GM12865 (cell line): ENCODE measurements around the gene KRT6B.

Source experiments
- DNase-seq: peaks from one replicate; pipeline ENCODE4 v3.0.0; 2010; ENCODE audit warnings: low read depth
- H3K4me3 ChIP-seq: 2 replicates; pipeline ENCODE4 v1.5.1; 2011; ENCODE audit warnings: mild to moderate bottlenecking, low read depth, low read length, control low read depth
- TF ChIP-seq, protein P1 (sequence below): IDR thresholded peaks from 2 replicates; pipeline ENCODE4 v1.5.1; 2011; ENCODE audit warnings: low read length, control low read depth, low read depth, inconsistent platforms; ENCODE audit not compliant: insufficient read depth; ENCODE audit errors: missing control alignments

Gene KRT6B

DNA sequence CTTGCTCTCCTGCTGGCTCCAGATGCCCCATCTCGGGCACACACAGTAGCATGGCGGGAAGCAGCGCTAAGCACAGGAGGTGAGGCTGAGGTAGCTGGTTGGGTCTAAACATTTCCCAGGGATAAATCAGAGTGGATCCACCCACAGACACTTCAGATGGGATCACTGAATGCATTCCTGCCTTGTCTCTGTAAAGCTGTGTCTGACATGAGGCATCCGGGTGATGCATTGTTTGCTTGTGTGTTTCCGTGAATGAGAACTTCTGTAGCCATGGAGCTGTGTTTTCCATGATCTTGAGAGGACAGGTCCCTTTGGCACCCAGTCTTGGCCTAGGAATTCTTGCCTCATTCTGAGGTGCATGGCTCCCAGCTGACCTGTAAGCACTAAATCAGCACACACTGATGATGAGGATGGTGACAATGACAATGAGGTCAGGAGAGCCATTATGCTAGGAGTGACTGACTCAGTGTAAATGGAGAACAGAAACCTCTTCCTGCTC lies 11.1 kb downstream of the KRT6B start:
- TF ChIP-seq, protein P1, sequence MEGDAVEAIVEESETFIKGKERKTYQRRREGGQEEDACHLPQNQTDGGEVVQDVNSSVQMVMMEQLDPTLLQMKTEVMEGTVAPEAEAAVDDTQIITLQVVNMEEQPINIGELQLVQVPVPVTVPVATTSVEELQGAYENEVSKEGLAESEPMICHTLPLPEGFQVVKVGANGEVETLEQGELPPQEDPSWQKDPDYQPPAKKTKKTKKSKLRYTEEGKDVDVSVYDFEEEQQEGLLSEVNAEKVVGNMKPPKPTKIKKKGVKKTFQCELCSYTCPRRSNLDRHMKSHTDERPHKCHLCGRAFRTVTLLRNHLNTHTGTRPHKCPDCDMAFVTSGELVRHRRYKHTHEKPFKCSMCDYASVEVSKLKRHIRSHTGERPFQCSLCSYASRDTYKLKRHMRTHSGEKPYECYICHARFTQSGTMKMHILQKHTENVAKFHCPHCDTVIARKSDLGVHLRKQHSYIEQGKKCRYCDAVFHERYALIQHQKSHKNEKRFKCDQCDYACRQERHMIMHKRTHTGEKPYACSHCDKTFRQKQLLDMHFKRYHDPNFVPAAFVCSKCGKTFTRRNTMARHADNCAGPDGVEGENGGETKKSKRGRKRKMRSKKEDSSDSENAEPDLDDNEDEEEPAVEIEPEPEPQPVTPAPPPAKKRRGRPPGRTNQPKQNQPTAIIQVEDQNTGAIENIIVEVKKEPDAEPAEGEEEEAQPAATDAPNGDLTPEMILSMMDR = no peak
- no peak overlapping the region for H3K4me3 ChIP-seq
- no peak for DNase-seq

DNA sequence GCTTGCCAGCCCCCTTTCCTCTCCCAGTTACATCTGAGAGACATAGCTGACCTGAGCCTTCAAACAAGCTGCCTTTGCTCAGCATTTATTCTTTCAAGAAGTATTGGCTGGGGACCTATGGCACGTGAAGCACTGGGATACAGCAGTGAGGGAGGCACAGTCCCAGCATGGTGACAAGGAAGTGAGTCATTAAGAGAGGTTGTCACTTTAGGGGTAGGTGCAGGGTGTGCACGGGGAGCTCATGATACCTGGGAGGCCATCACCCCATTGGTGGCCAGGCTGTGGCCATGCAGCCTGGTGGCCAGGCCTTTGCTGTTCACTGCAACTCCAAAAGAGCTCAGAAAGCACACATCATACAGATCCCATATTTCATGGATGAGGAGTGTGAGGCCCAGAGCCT lies 12.1 kb downstream of the KRT6B start:
- TF ChIP-seq, protein P1 = no peak
- no peak for DNase-seq
- H3K4me3 ChIP-seq = no peak overlapping the region

DNA sequence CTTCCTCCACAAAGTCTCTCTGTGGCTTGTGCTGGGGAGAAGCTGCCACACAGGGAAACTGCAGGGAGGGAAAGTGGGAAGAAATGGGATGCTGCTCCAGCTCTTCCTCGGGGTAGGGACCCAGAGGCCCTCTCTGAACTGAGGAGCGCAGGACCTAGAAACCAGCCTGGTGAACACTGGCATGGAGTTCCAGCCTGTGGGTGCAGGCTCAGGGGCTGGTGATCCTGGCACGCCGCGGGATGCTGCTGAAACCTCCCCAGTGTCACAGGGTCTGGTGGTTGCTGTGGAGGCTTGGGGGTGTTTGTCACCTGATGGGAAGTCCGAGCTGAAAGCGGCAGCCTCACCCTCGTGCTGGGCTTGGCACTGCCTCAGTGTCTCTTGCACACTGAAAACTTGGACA lies 12.5 kb downstream of the KRT6B start:
- no peak overlapping the region for H3K4me3 ChIP-seq
- DNase-seq = no peak
- TF ChIP-seq, protein P1 = no peak

DNA sequence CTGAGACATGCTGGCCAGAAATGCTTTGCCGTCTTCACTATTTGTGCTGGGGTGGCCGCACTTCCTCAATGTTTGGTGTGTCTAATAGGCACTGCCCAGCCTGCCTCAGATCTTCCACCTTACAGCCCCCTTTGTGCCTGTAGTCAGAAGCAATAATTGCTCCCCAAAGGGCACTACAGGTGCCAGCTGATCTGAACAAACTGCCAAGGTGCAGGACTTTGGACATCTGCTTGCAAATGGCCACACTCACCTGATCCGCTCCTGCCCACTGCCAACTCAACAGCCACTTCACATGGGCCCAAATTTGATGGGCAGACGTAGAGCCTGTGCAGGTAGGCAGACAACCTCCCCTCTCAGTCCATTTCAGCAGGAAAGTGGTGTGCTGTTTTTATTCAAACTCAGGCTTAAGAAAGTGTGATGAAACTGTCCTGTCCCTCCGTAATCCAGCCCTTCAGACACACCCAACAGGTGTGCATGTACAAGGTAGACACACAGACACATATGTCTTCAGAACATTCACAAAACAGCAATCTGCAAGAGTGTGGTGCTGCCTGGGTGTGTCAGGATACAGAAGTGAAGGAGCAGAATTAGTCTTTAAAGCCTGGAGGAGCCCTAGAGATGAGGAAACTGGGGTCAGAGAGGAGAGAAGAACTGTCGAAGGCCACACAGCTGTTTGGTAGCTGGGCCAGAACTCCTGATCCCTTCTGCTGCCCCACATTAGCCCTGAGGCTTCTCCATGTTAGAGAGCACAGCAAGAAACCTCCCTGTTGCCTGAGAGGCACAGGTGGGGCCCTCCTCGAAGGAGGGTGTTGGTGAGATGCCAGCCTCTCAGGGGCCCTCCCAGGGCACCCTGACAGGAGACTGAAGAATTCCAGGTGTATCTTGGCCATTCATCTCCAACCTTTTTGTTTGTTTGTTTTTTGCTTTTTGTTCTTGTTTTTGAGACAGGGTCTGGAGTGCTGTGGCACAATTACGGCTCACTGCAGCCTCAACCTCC lies 13.3 kb downstream of the KRT6B start:
- TF ChIP-seq, protein P1 = no peak
- H3K4me3 ChIP-seq = no peak overlapping the region
- no peak for DNase-seq

DNA sequence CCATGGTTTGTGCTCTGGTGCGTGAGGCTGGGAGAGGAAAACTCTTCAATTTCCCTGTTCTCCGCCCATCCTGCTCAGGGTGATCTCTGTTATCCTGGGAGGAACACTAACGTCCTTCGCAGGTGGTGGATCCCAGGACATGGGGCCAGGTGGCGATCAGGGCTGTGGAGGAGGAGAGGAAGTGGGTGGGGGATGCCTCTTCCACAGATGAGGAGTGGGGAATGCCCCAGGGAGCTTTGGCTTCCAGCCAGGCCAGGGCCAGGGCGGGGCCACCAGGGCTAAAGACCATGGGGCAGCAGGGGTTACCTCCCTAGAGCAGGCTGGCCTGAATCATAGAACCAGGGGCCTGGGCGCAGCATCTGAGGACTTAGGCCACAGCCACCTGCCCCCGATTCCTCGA lies 14.4 kb downstream of the KRT6B start:
- no peak for DNase-seq
- TF ChIP-seq, protein P1 = no peak
- H3K4me3 ChIP-seq = no peak overlapping the region

DNA sequence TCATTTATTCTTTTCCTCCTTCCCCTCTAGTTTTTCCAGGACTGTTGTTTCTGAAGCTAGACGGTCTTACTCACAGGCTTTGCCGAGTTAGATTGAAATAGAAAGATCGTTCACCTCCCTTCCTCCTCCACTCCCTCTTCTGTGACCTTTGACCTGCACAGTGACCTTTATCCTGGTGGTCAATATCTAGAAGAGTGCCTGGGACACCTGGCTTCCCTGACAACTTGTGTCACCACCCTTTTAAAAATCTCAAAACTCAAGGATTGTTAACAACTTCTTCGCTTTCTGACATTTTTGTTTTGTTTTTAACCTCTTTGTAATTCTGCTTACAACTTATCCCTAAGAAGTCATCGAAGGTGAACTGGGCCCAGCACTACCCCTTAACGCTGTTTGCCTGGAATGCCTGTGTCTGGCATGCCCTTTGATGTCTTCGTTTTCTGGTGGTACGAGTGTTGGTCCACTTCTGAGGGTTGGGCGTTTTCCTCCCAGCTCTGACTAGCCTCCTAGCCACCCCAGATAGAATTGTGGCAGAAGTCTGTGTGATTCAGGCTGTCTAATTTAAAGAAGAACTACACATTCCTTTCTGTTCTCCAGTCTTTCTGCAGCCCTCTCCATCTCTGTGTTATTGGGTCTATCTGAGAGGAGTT lies 15.0 kb downstream of the KRT6B start:
- DNase-seq = no peak
- H3K4me3 ChIP-seq = no peak overlapping the region
- TF ChIP-seq, protein P1 = no peak
